WTC11 (cell line): Measurements from ENCODE around the gene SYNRG. TPM values are rescaled to one million over a fixed set of nuclear protein-coding genes. Genes with fewer than 3 reads are reported as not detected.

ENCODE experiments used
- ATAC-seq: fragments of 200-7000 bp; cut with Tn5 transposase; 2 replicates; pipeline ENCODE4 v1.10.0; 2021; ENCODE audit warnings: mild to moderate bottlenecking, moderate library complexity
- CTCF ChIA-PET: fragments of 300-600 bp; sonication (Branson Sonifier 250); formaldehyde crosslinking; loops from one replicate; lab custom pipeline; 2021; ENCODE audit warnings: antibody characterized with exemption; lab: Charles Lee
- POLR2A ChIA-PET: fragments of 350-600 bp; sonication (Branson Sonifier 250); formaldehyde crosslinking; loops from one replicate; lab custom pipeline; 2021; ENCODE audit warnings: antibody characterized with exemption; lab: Charles Lee
- DNase-seq: peaks from one replicate; pipeline ENCODE4 v3.0.0; 2021; ENCODE audit warnings: low spot score
- H3K27ac Mint-ChIP-seq: 2 replicates; pipeline ENCODE4 v1.8.0; 2021; ENCODE audit warnings: mixed read lengths
- H3K27me3 Mint-ChIP-seq: 2 replicates; pipeline ENCODE4 v1.8.0; 2021; ENCODE audit warnings: low read depth, mild to moderate bottlenecking, moderate library complexity, mixed read lengths
- H3K36me3 Mint-ChIP-seq: 2 replicates; pipeline ENCODE4 v1.8.0; 2021; ENCODE audit warnings: mixed read lengths
- H3K4me1 Mint-ChIP-seq: 2 replicates; pipeline ENCODE4 v1.8.0; 2022; ENCODE audit warnings: mixed read lengths
- H3K4me3 Mint-ChIP-seq: 2 replicates; pipeline ENCODE4 v1.8.0; 2021; ENCODE audit warnings: mild to moderate bottlenecking, moderate library complexity, mixed read lengths
- H3K9me3 Mint-ChIP-seq: 2 replicates; pipeline ENCODE4 v1.8.0; 2021; ENCODE audit warnings: mixed read lengths
- ATF3 ChIP-seq: sonication (generic); formaldehyde crosslinking; conservative IDR thresholded peaks from 2 replicates; pipeline ENCODE4 v1.8.1; 2022; ENCODE audit warnings: mild to moderate bottlenecking, missing genetic modification reagents
- ESRRA ChIP-seq: sonication (generic); formaldehyde crosslinking; IDR thresholded peaks from 2 replicates; pipeline ENCODE4 v1.8.1; 2022; ENCODE audit warnings: mild to moderate bottlenecking, missing genetic modification reagents, borderline replicate concordance
- FOXP1 ChIP-seq: sonication (generic); formaldehyde crosslinking; IDR thresholded peaks from 2 replicates; pipeline ENCODE4 v1.8.0; 2022; ENCODE audit warnings: missing genetic modification reagents, mild to moderate bottlenecking, moderate library complexity, borderline replicate concordance
- FOXP4 ChIP-seq: sonication (generic); formaldehyde crosslinking; IDR thresholded peaks from 2 replicates; pipeline ENCODE4 v1.8.0; 2022; ENCODE audit warnings: mild to moderate bottlenecking, missing genetic modification reagents
- GRHL2 ChIP-seq: fragments of 250-450 bp; sonication (Bioruptor Pico); IDR thresholded peaks from 2 replicates; pipeline ENCODE4 v1.8.0; 2022; ENCODE audit warnings: mild to moderate bottlenecking, moderate library complexity; ENCODE audit not compliant: insufficient replicate concordance, severe bottlenecking
- GTF2I ChIP-seq: fragments of 250-450 bp; sonication (Bioruptor Pico); conservative IDR thresholded peaks from 2 replicates; pipeline ENCODE4 v1.4.0; 2021; ENCODE audit warnings: mild to moderate bottlenecking
- HMGA2 ChIP-seq: fragments of 250-450 bp; sonication (Bioruptor Pico); IDR thresholded peaks from 2 replicates; pipeline ENCODE4 v1.4.0; 2021; ENCODE audit warnings: mild to moderate bottlenecking, moderate library complexity
- NFATC4 ChIP-seq: fragments of 250-450 bp; sonication (Bioruptor Pico); IDR thresholded peaks from 2 replicates; pipeline ENCODE4 v1.9.0; 2021; ENCODE audit warnings: mild to moderate bottlenecking
- NFE2L1 ChIP-seq: sonication (generic); formaldehyde crosslinking; IDR thresholded peaks from 2 replicates; pipeline ENCODE4 v1.8.1; 2023; ENCODE audit warnings: missing genetic modification reagents
- ZNF671 ChIP-seq: fragments of 250-450 bp; sonication (Bioruptor Pico); IDR thresholded peaks from 2 replicates; pipeline ENCODE4 v1.8.0; 2021; ENCODE audit warnings: mild to moderate bottlenecking
- total RNA-seq: library from RNA; stranded (reverse); gene quantifications from 3 replicates; pipeline ENCODE4 v1.2.3, GENCODE V29; 2021
- TF ChIP-seq, protein P1 (sequence below): sonication (generic); formaldehyde crosslinking; IDR thresholded peaks from 2 replicates; pipeline ENCODE4 v1.8.0; 2022; ENCODE audit warnings: missing genetic modification reagents
- TF ChIP-seq, protein P2 (sequence below): sonication (generic); formaldehyde crosslinking; IDR thresholded peaks from 2 replicates; pipeline ENCODE4 v1.8.1; 2023; ENCODE audit warnings: mild to moderate bottlenecking, missing genetic modification reagents, borderline replicate concordance
- TF ChIP-seq, protein P3 (sequence below): sonication (generic); formaldehyde crosslinking; IDR thresholded peaks from 2 replicates; pipeline ENCODE4 v1.8.0; 2023; ENCODE audit warnings: mild to moderate bottlenecking, missing genetic modification reagents

The SYNRG gene
- total RNA-seq, 1 experiment from 2014 or later: 31.3 TPM

DNA sequence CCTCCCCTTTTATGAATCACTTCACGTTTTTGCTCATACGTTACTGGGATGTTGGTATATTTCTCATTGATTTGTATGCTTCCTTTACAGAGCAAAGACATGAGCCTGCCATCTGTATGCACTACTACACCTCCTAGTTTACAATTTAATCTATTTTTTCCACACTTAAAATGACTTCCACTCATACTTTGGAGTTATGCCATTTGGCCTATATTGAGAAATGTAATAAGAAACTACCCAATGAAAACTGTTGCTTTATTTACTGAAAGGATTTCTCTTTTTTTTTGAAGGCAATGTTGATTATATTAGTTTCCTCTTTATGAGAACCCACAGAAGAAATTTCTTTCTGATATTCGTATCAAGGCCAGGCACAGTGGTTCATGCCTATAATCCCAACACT lies 76.5 kb downstream of the SYNRG start:
- Mint-ChIP-seq H3K27ac (no peak overlapping the region), H3K36me3 (peaks cover 20% of the 10 kb centered on the region), H3K4me3 (no peak overlapping the region), H3K9me3 (no peaks in the 10 kb centered on the region), H3K4me1 (no peaks in the 10 kb centered on the region), H3K27me3 (no peaks in the 10 kb centered on the region)
- DNase-seq (no peak), ATAC-seq (no peak)
- no peak for TF ChIP-seq ATF3
- TF ChIP-seq NFATC4 (CRISPR knock-in tag): no peak
- TF ChIP-seq, protein P1, sequence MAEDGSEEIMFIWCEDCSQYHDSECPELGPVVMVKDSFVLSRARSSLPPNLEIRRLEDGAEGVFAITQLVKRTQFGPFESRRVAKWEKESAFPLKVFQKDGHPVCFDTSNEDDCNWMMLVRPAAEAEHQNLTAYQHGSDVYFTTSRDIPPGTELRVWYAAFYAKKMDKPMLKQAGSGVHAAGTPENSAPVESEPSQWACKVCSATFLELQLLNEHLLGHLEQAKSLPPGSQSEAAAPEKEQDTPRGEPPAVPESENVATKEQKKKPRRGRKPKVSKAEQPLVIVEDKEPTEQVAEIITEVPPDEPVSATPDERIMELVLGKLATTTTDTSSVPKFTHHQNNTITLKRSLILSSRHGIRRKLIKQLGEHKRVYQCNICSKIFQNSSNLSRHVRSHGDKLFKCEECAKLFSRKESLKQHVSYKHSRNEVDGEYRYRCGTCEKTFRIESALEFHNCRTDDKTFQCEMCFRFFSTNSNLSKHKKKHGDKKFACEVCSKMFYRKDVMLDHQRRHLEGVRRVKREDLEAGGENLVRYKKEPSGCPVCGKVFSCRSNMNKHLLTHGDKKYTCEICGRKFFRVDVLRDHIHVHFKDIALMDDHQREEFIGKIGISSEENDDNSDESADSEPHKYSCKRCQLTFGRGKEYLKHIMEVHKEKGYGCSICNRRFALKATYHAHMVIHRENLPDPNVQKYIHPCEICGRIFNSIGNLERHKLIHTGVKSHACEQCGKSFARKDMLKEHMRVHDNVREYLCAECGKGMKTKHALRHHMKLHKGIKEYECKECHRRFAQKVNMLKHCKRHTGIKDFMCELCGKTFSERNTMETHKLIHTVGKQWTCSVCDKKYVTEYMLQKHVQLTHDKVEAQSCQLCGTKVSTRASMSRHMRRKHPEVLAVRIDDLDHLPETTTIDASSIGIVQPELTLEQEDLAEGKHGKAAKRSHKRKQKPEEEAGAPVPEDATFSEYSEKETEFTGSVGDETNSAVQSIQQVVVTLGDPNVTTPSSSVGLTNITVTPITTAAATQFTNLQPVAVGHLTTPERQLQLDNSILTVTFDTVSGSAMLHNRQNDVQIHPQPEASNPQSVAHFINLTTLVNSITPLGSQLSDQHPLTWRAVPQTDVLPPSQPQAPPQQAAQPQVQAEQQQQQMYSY (CRISPR knock-in tag): no peak
- no peak for TF ChIP-seq GTF2I (CRISPR knock-in tag)
- no peak for TF ChIP-seq HMGA2 (CRISPR knock-in tag)
- TF ChIP-seq FOXP4 (CRISPR knock-in tag): no peak
- no peak for TF ChIP-seq ZNF671 (CRISPR knock-in tag)
- TF ChIP-seq NFE2L1 (CRISPR knock-in tag): no peak
- TF ChIP-seq ESRRA: no peak
- no peak for TF ChIP-seq GRHL2 (CRISPR knock-in tag)
- TF ChIP-seq, protein P2, sequence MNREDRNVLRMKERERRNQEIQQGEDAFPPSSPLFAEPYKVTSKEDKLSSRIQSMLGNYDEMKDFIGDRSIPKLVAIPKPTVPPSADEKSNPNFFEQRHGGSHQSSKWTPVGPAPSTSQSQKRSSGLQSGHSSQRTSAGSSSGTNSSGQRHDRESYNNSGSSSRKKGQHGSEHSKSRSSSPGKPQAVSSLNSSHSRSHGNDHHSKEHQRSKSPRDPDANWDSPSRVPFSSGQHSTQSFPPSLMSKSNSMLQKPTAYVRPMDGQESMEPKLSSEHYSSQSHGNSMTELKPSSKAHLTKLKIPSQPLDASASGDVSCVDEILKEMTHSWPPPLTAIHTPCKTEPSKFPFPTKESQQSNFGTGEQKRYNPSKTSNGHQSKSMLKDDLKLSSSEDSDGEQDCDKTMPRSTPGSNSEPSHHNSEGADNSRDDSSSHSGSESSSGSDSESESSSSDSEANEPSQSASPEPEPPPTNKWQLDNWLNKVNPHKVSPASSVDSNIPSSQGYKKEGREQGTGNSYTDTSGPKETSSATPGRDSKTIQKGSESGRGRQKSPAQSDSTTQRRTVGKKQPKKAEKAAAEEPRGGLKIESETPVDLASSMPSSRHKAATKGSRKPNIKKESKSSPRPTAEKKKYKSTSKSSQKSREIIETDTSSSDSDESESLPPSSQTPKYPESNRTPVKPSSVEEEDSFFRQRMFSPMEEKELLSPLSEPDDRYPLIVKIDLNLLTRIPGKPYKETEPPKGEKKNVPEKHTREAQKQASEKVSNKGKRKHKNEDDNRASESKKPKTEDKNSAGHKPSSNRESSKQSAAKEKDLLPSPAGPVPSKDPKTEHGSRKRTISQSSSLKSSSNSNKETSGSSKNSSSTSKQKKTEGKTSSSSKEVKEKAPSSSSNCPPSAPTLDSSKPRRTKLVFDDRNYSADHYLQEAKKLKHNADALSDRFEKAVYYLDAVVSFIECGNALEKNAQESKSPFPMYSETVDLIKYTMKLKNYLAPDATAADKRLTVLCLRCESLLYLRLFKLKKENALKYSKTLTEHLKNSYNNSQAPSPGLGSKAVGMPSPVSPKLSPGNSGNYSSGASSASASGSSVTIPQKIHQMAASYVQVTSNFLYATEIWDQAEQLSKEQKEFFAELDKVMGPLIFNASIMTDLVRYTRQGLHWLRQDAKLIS (CRISPR knock-in tag): no peak
- TF ChIP-seq FOXP1 (CRISPR knock-in tag): no peak
- TF ChIP-seq, protein P3, sequence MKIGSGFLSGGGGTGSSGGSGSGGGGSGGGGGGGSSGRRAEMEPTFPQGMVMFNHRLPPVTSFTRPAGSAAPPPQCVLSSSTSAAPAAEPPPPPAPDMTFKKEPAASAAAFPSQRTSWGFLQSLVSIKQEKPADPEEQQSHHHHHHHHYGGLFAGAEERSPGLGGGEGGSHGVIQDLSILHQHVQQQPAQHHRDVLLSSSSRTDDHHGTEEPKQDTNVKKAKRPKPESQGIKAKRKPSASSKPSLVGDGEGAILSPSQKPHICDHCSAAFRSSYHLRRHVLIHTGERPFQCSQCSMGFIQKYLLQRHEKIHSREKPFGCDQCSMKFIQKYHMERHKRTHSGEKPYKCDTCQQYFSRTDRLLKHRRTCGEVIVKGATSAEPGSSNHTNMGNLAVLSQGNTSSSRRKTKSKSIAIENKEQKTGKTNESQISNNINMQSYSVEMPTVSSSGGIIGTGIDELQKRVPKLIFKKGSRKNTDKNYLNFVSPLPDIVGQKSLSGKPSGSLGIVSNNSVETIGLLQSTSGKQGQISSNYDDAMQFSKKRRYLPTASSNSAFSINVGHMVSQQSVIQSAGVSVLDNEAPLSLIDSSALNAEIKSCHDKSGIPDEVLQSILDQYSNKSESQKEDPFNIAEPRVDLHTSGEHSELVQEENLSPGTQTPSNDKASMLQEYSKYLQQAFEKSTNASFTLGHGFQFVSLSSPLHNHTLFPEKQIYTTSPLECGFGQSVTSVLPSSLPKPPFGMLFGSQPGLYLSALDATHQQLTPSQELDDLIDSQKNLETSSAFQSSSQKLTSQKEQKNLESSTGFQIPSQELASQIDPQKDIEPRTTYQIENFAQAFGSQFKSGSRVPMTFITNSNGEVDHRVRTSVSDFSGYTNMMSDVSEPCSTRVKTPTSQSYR (CRISPR knock-in tag): no peak
- CTCF ChIA-PET: interaction anchor here (0.6 kb wide), 1 partner anchor 117 kb away, joined by 4 read pairs; no protein-coding TSS in a partner anchor
- POLR2A ChIA-PET: no interaction called here
